ENCODE results near the gene IRAK2.

- TF ChIP-seq TAF1 (IDR thresholded peaks at IDR 0.05; ENCODE audit: borderline replicate concordance, insufficient read depth, low read length), result no peak
- TF ChIP-seq, protein P1, sequence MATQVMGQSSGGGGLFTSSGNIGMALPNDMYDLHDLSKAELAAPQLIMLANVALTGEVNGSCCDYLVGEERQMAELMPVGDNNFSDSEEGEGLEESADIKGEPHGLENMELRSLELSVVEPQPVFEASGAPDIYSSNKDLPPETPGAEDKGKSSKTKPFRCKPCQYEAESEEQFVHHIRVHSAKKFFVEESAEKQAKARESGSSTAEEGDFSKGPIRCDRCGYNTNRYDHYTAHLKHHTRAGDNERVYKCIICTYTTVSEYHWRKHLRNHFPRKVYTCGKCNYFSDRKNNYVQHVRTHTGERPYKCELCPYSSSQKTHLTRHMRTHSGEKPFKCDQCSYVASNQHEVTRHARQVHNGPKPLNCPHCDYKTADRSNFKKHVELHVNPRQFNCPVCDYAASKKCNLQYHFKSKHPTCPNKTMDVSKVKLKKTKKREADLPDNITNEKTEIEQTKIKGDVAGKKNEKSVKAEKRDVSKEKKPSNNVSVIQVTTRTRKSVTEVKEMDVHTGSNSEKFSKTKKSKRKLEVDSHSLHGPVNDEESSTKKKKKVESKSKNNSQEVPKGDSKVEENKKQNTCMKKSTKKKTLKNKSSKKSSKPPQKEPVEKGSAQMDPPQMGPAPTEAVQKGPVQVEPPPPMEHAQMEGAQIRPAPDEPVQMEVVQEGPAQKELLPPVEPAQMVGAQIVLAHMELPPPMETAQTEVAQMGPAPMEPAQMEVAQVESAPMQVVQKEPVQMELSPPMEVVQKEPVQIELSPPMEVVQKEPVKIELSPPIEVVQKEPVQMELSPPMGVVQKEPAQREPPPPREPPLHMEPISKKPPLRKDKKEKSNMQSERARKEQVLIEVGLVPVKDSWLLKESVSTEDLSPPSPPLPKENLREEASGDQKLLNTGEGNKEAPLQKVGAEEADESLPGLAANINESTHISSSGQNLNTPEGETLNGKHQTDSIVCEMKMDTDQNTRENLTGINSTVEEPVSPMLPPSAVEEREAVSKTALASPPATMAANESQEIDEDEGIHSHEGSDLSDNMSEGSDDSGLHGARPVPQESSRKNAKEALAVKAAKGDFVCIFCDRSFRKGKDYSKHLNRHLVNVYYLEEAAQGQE (IDR thresholded peaks at IDR 0.05; ENCODE audit: insufficient read depth in 1 of 2, low read depth in 2 of 2, low read length in 2 of 2), result no peak
- TF ChIP-seq POLR2AphosphoS5 (IDR thresholded peaks at IDR 0.05; ENCODE audit: low read depth, low read length), result no peak
- no peak for TF ChIP-seq SIN3A (IDR thresholded peaks at IDR 0.05; ENCODE audit: borderline replicate concordance, insufficient read depth, low read length)
- no peak for TF ChIP-seq FOXP2 (optimal IDR thresholded peaks at IDR 0.05; ENCODE audit: borderline replicate concordance, extremely low read depth, extremely low read length, insufficient read depth)
These were observed 4.4 kb upstream of the IRAK2 start for GRCh38 chr3:10160346-10160745.
